H1 (cell line): ENCODE measurements around the gene FBH1. TPM values are rescaled to one million over a fixed set of nuclear protein-coding genes. Genes with fewer than 3 reads are reported as not detected.

Experiments
- CTCF ChIA-PET: fragments of 300-600 bp; sonication (Branson Sonifier 250); formaldehyde crosslinking; loops from one replicate; lab custom pipeline; 2021; ENCODE audit not compliant: partially characterized antibody; lab: Charles Lee
- POLR2A ChIA-PET: fragments of 300-600 bp; sonication (Branson Sonifier 250); formaldehyde crosslinking; loops from one replicate; lab custom pipeline; 2021; ENCODE audit warnings: inconsistent platforms; ENCODE audit not compliant: partially characterized antibody; lab: Charles Lee
- DNase-seq, 2 experiments: peaks; one replicate each; pipeline versions ENCODE4 v3.0.0 to v3.0.0-alpha.2; 2010 to 2022; ENCODE audit warnings: low spot score in 2 of 2, low read depth in 1 of 2, mixed read lengths in 1 of 2
- FAIRE-seq: peaks from 2 replicates; lab custom pipeline; 2011; peaks lifted over from hg19 to GRCh38; lab: Jason Lieb, UNC
- H2AFZ ChIP-seq: 2 replicates; pipeline ENCODE4 v1.8.1; 2012; ENCODE audit warnings: low read length, inconsistent platforms
- H2AK5ac ChIP-seq: 2 replicates; pipeline ENCODE4 v1.6.1; 2013; ENCODE audit warnings: low read depth, low read length
- H2BK120ac ChIP-seq: replicated peaks from 2 replicates; pipeline ENCODE3; 2013; ENCODE audit warnings: low read depth, low read length, inconsistent platforms
- H2BK12ac ChIP-seq: 2 replicates; pipeline ENCODE4 v1.6.1; 2013; ENCODE audit warnings: low read depth, low read length
- H2BK15ac ChIP-seq: 2 replicates; pipeline ENCODE4 v1.6.1; 2013; ENCODE audit warnings: low read length
- H2BK20ac ChIP-seq: 2 replicates; pipeline ENCODE4 v1.6.1; 2013; ENCODE audit warnings: low read length
- H2BK5ac ChIP-seq: 2 replicates; pipeline ENCODE4 v1.6.1; 2013; ENCODE audit warnings: low read depth, low read length
- H3K14ac ChIP-seq: 2 replicates; pipeline ENCODE4 v1.6.1; 2013; ENCODE audit warnings: inconsistent platforms; ENCODE audit not compliant: insufficient read length
- H3K18ac ChIP-seq: 2 replicates; pipeline ENCODE4 v1.6.1; 2013; ENCODE audit warnings: low read length; ENCODE audit errors: extremely low read depth
- H3K23ac ChIP-seq: 2 replicates; pipeline ENCODE4 v1.6.1; 2013; ENCODE audit warnings: inconsistent platforms; ENCODE audit not compliant: insufficient read length
- H3K23me2 ChIP-seq: 2 replicates; pipeline ENCODE4 v1.6.1; 2013; ENCODE audit warnings: low read depth, low read length
- H3K27ac ChIP-seq: 2 replicates; pipeline ENCODE4 v1.6.1; 2011; ENCODE audit warnings: low read depth, low read length, inconsistent platforms
- H3K27me3 ChIP-seq, 4 experiments: replicated peaks in 1 of 4; 1 replicate in 1 of 4; 2 replicates in 3 of 4; pipeline versions ENCODE4 v1.6.1 to v1.8.1; 2011 to 2013; ENCODE audit warnings: low read length in 3 of 4, mild to moderate bottlenecking in 3 of 4, inconsistent platforms in 2 of 4, mixed read lengths in 2 of 4, moderate library complexity in 1 of 4; ENCODE audit not compliant: control insufficient read depth in 3 of 4, insufficient read depth in 3 of 4; ENCODE audit errors: extremely low read depth in 1 of 4
- H3K36me3 ChIP-seq, 4 experiments: 2 replicates each; pipeline versions ENCODE4 v1.6.1 to v1.8.1; 2011 to 2013; ENCODE audit warnings: mild to moderate bottlenecking in 4 of 4, low read length in 3 of 4, moderate library complexity in 2 of 4, control low read depth in 1 of 4, inconsistent platforms in 1 of 4; ENCODE audit not compliant: insufficient read depth in 4 of 4, control insufficient read depth in 2 of 4
- H3K4ac ChIP-seq: replicated peaks from 2 replicates; pipeline ENCODE3; 2013; ENCODE audit warnings: low read length, low read depth, mixed read lengths, inconsistent platforms; ENCODE audit not compliant: insufficient read length
- H3K4me1 ChIP-seq, 4 experiments: replicated peaks in 1 of 4; 1 replicate in 1 of 4; 2 replicates in 3 of 4; pipeline versions ENCODE4 v1.6.1 to v1.8.1; 2011 to 2013; ENCODE audit warnings: low read length in 3 of 4, inconsistent platforms in 2 of 4, mixed read lengths in 1 of 4; ENCODE audit not compliant: insufficient read depth in 4 of 4, control insufficient read depth in 3 of 4
- H3K4me2 ChIP-seq, 2 experiments: 2 replicates each; pipeline versions ENCODE4 v1.6.1 to v1.8.1; 2011 to 2013; ENCODE audit warnings: low read depth in 2 of 2, low read length in 2 of 2, control low read depth in 1 of 2, inconsistent platforms in 1 of 2, mild to moderate bottlenecking in 1 of 2; ENCODE audit not compliant: insufficient read depth in 1 of 2
- H3K4me3 ChIP-seq, 4 experiments: fragments of 200-600, 300-600 bp in 1 of 4; sonication (generic), shearing (Covaris generic), sonication (Bioruptor Twin) in 1 of 4; 2 replicates each; pipeline versions ENCODE4 v1.5.1 to v1.8.1; 2011 to 2016; ENCODE audit warnings: low read length in 4 of 4, low read depth in 3 of 4, control low read depth in 2 of 4, inconsistent platforms in 2 of 4, mild to moderate bottlenecking in 2 of 4, mixed read lengths in 1 of 4, moderate library complexity in 1 of 4; ENCODE audit not compliant: insufficient read depth in 2 of 4; ENCODE audit errors: extremely low read depth in 1 of 4
- H3K56ac ChIP-seq: replicated peaks from 2 replicates; pipeline ENCODE3; 2013; ENCODE audit warnings: low read depth, mild to moderate bottlenecking, mixed read lengths, low read length, inconsistent platforms; ENCODE audit not compliant: insufficient read length
- H3K79me1 ChIP-seq: 2 replicates; pipeline ENCODE4 v1.6.1; 2013; ENCODE audit warnings: low read depth, low read length, control low read depth
- H3K79me2 ChIP-seq, 2 experiments: 2 replicates each; pipeline versions ENCODE4 v1.6.1 to v1.8.1; 2012 to 2013; ENCODE audit warnings: low read length in 2 of 2, mild to moderate bottlenecking in 2 of 2, inconsistent platforms in 1 of 2; ENCODE audit not compliant: insufficient read depth in 2 of 2, control insufficient read depth in 1 of 2
- H3K9ac ChIP-seq, 4 experiments: replicated peaks in 1 of 4; 1 replicate in 1 of 4; 2 replicates in 3 of 4; pipeline versions ENCODE4 v1.6.1 to v1.8.1; 2011 to 2013; ENCODE audit warnings: low read depth in 3 of 4, low read length in 3 of 4, control low read depth in 2 of 4, mild to moderate bottlenecking in 2 of 4, moderate library complexity in 2 of 4, inconsistent platforms in 1 of 4; ENCODE audit errors: extremely low read depth in 1 of 4
- H3K9me3 ChIP-seq, 2 experiments: 2 replicates each; pipeline versions ENCODE4 v1.6.1 to v1.8.1; 2012 to 2013; ENCODE audit warnings: mild to moderate bottlenecking in 2 of 2, moderate library complexity in 2 of 2, control low read depth in 1 of 2, inconsistent platforms in 1 of 2, low read depth in 1 of 2, low read length in 1 of 2, mixed read lengths in 1 of 2; ENCODE audit not compliant: insufficient read depth in 2 of 2
- H4K20me1 ChIP-seq, 2 experiments: replicated peaks in 1 of 2; 2 replicates each; pipeline versions ENCODE3 to v1.8.1; 2011 to 2013; ENCODE audit warnings: inconsistent platforms in 2 of 2, low read length in 2 of 2, mild to moderate bottlenecking in 1 of 2; ENCODE audit not compliant: insufficient read depth in 2 of 2, control insufficient read depth in 1 of 2
- H4K5ac ChIP-seq: 2 replicates; pipeline ENCODE4 v1.6.1; 2013; ENCODE audit warnings: low read length, low read depth, mixed read lengths, inconsistent platforms; ENCODE audit not compliant: insufficient read length
- H4K8ac ChIP-seq: 2 replicates; pipeline ENCODE4 v1.8.0; 2013; ENCODE audit warnings: mild to moderate bottlenecking, moderate library complexity, low read length, inconsistent platforms; ENCODE audit not compliant: insufficient read depth; ENCODE audit errors: extremely low read depth
- H4K91ac ChIP-seq: replicated peaks from 2 replicates; pipeline ENCODE3; 2013; ENCODE audit warnings: low read length, mixed read lengths, inconsistent platforms; ENCODE audit not compliant: insufficient read length
- BRCA1 ChIP-seq: IDR thresholded peaks from 2 replicates; pipeline ENCODE4 v1.6.1; 2012; ENCODE audit warnings: low read depth, low read length, improper control_type of control experiment
- WGBS, 2 experiments: shearing (Covaris generic) in 1 of 2; methylation state at CpG; one replicate each; pipeline versions ENCODE4 v1.1.6 to v1.1.7; 2013 to 2015; ENCODE audit warnings: low lambda C conversion rate in 2 of 2, mixed read lengths in 2 of 2, inconsistent platforms in 1 of 2, low coverage in 1 of 2, missing lambda C conversion rate in 1 of 2; ENCODE audit not compliant: insufficient replicate concordance in 2 of 2, insufficient coverage in 1 of 2, insufficient read length in 1 of 2; ENCODE audit errors: extremely low coverage in 1 of 2, missing lambda C conversion rate in 1 of 2; 5-methylcytosine and 5-hydroxymethylcytosine counted together
- polyA plus RNA-seq, 7 experiments: library from polyadenylated mRNA; depleted of rRNA in 3 of 7; stranded (reverse) in 5 of 7; unstranded in 2 of 7; fragments of >200 nt in 5 of 7; fragments of 200-250 nt in 2 of 7; gene quantifications; 1 replicate in 5 of 7; 2 replicates in 1 of 7; 4 replicates in 1 of 7; pipeline versions ENCODE4 v1.2.1 to v1.2.3, GENCODE V29; 2011 to 2013; ENCODE audit warnings: missing spikeins in 2 of 7, mixed read lengths in 2 of 7
- total RNA-seq: library from RNA; stranded (reverse); fragmentation: NEBNext Ultra II Directional; extraction: Animal tissue kit (Norgen Biotek cat#: 25700); gene quantifications from 2 replicates; pipeline ENCODE4 v1.2.1, GENCODE V29; 2021

FBH1 gene
- total and polyA plus RNA-seq, 2 of the 8 experiments (the other 6 are each of a cell fraction or from before 2014, with no cell fraction given), result 31.1 to 51.8 TPM

DNA sequence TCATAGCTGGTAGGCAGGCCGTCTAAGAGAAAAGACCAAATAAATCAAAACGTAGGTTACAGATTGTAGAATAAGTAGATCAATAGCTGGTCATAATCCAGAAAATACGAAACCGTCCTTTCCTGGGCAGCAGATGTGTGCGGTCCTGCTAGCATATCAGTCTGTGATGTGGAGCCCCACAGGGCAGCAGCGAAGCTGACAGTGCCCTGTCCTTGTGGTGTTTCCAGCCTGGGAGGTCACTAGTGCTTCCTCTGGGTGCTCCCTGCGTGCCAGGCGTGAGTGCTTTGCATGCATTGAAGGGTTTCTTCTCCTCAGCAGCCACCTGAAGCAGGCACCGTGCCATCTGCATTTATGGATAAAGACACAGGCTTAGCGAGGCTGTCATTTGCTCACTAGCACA is 45.6 kb downstream of the FBH1 start:
- H3K4me3 ChIP-seq, result no peak overlapping the region
- no peak overlapping the region for H2AFZ ChIP-seq
- H3K23ac ChIP-seq, result no peak overlapping the region
- no peak overlapping the region for H3K4ac ChIP-seq
- H4K5ac ChIP-seq, result no peak overlapping the region
- H3K27ac ChIP-seq, result 0 out of 2 replicates have a peak overlapping the region, but pooled peaks have one; percentile 36
- H2BK120ac ChIP-seq, result no peak overlapping the region
- ChIA-PET CTCF (interaction anchor here (0.6 to 1.4 kb wide), 2 partner anchors 26 kb away, joined by 3 to 4 read pairs; no protein-coding TSS in a partner anchor), POLR2A (interaction anchor here (0.8 kb wide), 1 partner anchor 46 kb away, joined by 3 read pairs; the partner anchor contains the start of genes ANKRD16 and FBH1)
- H2BK15ac ChIP-seq, result no peak overlapping the region
- no peak overlapping the region for H4K8ac ChIP-seq
- H2BK5ac ChIP-seq, result no peak overlapping the region
- no peak overlapping the region for H4K91ac ChIP-seq
- no peak overlapping the region for H3K9ac ChIP-seq
- H2BK20ac ChIP-seq, result no peak overlapping the region
- H3K27me3 ChIP-seq, result no peaks in the 10 kb centered on the region
- no peaks in the 10 kb centered on the region for H3K23me2 ChIP-seq
- no peaks in the 10 kb centered on the region for H3K4me1 ChIP-seq
- no peak overlapping the region for H3K18ac ChIP-seq
- WGBS, 2 experiments, result 92% methylated on average over 10 of the region's 10 CpGs; no CpG with 5 or more reads in 1 of the 2 experiments
- H4K20me1 ChIP-seq, result peaks cover 3 to 5% of the 10 kb centered on the region in 2 experiments
- H3K79me1 ChIP-seq, result no peaks in the 10 kb centered on the region
- DNase-seq (no peak), FAIRE-seq (no peak)
- H2AK5ac ChIP-seq, result no peak overlapping the region
- H3K14ac ChIP-seq, result no peak overlapping the region
- no peaks in the 10 kb centered on the region for H3K79me2 ChIP-seq
- H3K36me3 ChIP-seq, result peaks cover 4 to 40% (median 20%) of the 10 kb centered on the region in 4 experiments; a peak in 6 of 8 replicates
- no peaks in the 10 kb centered on the region for H3K9me3 ChIP-seq
- no peak overlapping the region for H3K56ac ChIP-seq
- H2BK12ac ChIP-seq, result no peak overlapping the region
- no peak overlapping the region for H3K4me2 ChIP-seq
- no peak for TF ChIP-seq BRCA1
